Stimulated activated CD8-positive, alpha-beta memory T cell treated with anti-CD3 and anti-CD28 coated beads, Interleukin-7, amount 100 ng/mL, for 1 hour (primary cell): Measurements from ENCODE around the gene NCS1.
A peak's percentile ranks its signal among the peaks of the same experiment; 100 is the strongest.

Experiments used
- DNase-seq, 2 donors: peaks; one replicate each; pipeline ENCODE4 v3.0.0-alpha.2; 2020; ENCODE audit warnings: low read depth in 2 of 2

The NCS1 gene

DNA sequence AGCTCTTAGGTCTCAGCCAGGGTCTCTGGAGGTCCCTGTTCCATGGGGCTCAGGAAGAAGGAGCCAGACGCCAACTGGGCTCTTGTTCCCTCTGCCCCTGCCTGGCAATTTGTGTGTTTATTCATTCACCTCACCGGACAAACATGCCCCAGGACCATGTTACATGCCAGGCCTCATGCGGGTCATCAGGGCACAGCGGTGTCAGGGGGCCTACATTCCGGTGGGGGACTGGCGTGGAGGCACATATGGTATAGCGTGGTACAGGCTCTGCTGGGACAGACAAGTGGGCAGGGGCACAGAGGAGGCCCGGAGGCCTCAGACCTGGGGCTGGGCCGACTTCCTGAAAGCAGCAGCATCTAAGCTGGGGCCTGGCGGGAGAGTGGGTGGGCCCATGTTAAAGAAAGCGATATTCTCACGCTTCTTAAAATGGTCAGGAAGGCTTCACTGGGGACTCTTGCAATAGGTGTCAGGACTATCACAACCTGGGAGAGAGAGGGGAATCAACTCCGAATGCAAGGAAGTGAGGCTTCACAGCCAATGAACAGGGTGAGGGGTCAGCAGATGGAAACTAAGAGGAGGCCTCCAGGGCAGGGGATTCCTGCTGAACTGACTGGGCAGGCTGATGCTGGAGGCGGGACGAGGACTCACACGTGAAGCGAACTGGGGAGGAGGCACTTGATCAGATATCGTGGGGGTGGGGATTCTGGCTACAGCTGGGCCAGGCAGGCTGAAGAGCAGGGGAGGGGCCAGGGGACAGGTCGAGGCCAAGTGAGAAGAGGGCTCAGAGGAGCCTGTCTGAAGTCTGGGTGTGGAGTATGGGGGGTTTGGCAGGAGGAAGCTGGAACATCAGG is 41.9 kb downstream of the NCS1 start:
- no peak for DNase-seq

DNA sequence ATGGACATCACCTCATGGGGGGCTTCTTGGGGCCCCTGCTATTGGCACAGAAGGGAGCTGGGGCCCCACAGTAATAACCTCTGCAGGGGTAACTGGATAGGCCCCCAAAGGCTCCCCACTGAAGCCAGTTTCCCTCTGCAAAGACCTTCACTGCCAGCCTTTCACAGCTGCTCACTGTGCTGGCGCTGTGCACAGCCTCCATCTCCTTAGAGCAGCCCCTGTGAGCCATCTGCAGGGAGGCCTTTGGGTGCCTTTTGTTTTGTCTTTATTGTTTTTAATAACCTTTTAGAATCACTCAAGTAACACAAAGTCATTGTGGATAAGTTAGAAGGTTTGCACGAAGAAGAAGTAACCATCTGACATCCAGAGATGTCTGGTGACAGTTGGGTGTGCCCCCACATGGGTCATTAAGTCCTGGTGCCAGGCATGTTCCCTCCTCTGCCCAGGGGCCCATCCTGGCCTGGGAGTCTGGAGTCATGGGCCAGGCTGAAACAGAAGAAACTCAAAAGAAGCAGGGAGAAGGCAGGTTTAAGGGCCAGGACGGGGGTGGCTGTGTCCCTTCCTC is 42.7 kb downstream of the NCS1 start:
- DNase-seq = no peak

DNA sequence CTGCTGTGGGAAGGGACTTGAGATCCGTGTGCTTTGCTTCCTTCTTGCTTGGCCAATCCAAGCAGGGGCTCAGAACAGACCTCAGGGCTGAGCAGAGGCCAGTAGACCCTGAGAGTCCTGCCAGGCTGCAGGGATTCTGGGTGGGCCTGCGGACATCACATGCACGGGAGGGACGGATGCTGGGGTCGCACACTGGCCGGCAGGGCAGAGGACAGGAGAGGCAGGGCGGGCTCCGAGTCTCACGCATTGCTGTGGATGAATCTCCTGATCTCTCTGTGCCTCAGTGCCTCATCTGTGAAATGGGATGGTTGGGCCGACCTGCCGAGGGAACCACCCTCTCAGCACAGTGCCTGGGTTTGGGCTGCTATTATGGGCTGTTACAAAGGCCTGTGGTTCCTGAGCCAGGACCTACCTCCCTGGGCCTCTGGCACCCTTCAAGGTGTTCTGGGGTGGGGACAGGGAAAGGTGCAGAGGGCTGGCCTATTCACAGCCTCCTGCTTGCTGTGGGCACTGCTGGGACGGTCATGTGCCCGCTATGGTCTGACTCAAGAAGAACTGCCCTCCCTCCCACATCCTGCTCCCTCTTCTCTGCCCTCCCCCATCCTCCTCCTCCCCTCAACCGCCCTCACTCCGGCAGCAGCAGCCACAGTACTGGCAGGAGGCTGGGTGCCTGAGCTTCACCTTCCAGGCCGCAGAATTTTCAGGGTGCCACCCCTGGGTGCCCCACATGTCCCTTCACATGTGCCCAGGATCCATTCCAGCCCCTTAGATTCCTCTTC is 43.3 kb downstream of the NCS1 start:
- no peak for DNase-seq

DNA sequence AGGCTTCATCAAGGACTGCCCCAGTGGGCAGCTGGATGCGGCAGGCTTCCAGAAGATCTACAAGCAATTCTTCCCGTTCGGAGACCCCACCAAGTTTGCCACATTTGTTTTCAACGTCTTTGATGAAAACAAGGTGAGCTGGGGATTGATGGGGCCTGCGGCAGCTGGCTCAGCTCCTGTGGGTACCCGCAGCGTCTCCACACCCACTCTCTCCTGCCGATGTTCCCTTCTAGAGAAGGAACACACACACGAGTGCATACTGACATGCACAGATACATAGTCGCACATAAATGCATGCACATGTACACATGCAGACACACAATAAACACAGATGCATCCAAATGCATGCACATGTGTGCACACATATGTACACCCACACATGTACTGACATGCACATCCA is 45.6 kb downstream of the NCS1 start:
- no peak for DNase-seq

DNA sequence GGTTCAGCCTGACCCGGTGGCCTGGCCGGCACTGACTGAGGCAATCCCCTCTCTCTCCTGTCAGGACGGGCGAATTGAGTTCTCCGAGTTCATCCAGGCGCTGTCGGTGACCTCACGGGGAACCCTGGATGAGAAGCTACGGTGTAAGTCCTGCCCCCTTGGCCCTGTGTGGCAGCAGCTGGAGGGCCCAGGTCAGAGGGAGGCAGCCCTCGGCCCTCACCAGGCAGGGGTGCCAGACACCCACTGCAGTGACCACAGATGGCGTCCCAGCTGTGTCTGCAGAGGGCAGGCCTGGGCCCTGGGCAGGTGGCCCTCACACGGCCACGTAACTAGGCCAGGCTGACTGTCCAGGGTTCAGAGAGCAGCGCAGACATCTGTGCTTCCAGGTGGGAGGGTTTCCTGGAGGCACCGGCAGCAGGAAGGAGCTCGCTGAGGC is 47.5 kb downstream of the NCS1 start:
- DNase-seq = no peak

DNA sequence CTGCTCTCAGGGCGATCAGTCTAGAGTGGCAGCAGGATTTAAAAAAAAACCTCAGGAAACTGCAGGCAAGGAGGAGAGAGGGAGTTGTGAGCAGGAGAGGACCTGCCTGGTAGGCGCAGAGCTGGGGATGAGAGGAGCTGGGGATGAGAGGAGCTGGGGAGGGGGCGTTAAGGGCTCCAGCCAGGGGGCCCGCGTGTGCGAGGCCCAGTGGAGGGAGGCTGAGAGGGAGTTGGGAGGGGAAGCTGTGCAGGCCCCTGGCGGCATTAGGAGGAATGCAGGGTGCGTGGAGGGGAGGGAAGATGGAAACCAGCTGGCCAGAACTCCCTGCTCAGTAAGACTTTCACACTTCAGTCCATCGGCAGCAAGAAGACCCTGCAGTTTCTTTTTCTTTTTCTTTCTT is 48.1 kb downstream of the NCS1 start:
- DNase-seq = no peak

DNA sequence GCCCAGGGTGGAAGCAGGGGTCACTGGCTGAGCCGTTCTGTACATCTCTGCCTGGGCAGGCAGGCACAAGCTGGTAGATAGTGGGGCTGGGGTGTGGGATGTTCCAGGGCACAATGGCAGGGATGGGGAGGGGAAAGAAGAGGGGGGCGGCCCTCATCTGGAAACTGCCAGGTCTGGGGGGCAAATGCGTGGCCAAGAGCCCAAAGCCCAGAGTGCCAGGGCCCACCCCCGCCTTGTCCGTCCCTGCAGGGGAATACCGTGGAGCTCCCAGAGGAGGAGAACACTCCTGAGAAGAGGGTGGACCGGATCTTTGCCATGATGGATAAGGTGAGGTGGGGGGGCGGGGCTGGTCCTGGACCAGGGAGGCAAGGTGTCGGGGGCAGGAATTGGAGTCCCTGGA is 50.6 kb downstream of the NCS1 start:
- no peak for DNase-seq

DNA sequence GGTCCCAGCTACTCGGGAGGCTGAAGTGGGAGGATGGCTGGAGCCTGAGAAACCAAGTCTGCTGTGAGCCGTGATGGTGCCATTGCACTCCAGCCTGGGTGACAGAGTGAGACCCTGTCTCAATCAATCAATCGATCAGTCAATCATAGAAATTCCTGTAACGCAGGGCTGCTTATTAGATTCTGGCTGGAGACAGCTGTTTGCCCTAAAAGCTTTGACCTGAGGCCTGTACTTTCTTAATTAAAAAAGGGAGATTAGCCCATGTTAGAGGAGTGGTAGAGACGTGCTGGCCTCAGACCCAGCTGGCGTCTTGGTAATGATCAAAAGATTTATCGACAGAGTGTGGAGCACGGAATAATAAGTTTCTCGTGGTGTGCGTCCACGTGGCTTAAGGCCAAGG is 52.9 kb downstream of the NCS1 start:
- DNase-seq = no peak

DNA sequence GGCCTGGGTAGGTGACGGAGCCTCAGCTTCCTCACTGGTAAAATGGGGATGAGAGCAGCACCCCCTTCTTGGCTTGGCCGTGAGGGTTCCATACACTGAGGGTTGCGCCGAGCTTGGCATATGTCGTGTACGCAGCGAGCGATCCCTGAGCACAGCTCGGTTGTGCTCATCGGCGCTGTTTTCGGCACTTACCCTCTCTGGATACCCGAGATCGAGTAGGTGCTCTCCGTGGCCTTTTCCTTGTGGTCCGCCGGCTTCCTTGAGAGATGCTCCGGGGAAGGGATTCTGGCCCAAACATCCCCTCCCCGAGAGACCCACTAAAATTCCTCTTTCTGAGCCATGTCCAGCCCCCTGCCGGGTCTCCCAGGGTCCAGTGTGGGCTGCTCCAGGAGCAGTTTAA is 53.4 kb downstream of the NCS1 start:
- no peak for DNase-seq

DNA sequence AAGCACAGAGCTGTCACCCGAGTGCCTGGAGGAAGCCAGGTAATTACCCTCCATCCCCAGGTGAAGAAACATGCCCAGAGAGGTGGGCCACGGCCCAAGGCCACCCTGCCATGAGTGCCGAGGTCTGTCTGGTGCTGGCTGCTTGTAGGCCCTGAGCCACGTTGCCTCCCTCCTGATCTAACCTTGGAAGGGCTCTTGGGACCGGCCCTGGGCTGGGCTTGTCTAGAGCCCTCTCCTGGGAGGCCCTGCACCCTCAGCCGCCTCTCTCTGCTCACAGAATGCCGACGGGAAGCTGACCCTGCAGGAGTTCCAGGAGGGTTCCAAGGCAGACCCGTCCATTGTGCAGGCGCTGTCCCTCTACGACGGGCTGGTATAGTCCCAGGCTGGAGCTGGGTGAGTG is 53.9 kb downstream of the NCS1 start:
- no peak for DNase-seq

DNA sequence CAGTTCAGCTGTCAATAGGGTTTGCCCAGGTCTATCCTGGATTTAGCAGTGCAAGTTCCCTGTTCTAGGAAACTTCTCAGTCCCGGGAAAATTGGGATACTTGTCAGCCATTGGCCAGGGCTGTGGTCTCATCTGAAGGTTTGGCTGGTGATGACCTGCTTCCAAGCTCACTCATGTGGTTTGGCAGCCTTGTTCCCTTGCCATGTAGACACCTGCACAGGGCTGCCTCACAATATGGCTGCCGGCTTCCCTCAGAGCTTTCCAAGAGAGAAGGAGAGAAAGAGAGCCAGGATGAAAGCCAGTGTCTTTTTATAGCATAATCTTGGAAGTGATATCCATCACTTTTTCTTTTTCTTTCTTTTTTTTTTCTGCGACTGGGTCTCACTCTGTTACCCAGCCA is 55.6 kb downstream of the NCS1 start:
- DNase-seq = no peak

DNA sequence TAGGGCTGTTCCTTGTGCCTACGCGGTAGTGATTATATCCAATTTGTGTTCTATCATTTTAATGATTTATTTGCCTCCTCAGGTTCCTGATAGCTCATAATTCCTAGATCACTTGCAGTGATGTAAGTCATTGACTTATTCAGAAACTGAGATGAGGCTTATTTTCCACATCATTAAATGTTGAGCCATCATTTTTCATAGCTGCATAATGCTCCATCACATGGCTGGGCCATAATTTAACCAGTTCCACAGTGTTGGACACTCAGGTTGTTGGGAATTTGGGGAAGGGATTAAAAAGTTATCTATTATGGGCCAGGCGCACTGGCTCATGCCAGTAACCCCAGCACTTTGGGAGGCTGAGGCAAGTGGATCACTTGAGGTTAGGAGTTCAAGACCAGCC is 57.6 kb downstream of the NCS1 start:
- no peak for DNase-seq

DNA sequence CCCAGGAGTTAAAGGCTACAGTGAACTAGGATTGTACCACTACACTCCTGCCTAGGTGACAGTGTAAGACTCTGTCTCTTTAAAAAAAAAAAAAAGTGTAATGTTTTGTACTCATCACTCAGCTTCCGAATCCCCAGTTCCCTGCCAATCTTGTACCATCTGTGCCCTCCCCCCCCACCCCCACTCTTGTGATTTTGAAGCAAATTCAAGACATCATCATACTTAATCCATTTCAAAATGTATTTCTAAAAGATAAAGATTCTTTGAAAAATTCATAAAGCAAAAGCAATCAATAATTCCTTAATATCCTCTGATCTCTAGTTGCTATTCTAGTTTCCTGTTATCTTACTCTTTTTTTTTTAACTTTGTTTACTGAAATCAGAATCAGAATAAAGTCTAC is 58.4 kb downstream of the NCS1 start:
- no peak for DNase-seq

DNA sequence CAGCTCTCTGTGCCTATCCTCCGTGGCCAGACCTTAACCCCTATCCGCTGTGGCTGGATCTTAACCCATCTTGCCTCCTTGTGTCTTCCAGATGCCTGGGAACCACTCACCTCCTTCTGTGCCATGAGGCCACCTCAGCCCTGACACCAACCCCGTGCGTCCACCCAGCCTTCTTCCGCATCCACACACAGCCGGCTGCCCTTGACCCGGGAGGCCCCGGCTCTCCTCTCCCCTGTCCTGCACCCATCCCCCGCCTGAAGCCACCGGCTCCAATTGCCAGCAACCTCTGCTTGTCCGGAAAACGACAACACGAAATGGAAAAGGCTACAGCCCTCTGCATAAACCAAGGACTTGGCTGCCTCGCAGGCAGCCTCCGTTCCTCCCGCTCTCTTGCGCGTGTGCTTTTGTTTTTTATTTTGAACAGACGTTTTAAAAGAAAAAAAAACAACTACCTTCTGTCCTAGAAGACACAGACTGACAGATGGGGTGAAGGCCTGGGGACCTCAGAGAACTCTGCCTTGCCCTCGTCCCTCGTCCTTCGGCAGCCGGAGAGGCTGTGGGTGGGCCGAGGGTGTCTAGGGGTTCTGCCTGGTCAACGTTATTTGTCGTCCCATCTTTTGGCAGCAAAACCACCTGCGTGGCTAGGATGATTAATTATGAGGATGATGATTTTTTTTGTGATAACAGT is 60.8 kb downstream of the NCS1 start:
- no peak for DNase-seq

DNA sequence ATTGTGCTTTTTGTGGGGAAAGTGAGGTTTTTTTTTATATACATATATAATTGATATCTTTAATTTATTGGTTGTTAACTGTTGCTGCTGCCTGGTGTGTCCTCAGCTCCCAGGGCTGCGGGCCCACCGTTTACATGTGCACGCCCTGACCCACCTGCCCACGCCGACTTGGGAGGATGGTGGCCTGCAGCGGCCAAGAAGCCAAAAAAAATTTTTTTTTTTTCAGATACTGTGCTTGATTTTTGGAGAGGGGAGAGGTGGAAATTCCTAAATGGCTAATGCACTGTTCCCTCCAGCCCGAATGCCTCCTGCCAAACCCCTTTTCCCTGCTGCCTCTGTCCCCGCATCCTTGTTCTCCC is 61.4 kb downstream of the NCS1 start:
- DNase-seq = no peak

DNA sequence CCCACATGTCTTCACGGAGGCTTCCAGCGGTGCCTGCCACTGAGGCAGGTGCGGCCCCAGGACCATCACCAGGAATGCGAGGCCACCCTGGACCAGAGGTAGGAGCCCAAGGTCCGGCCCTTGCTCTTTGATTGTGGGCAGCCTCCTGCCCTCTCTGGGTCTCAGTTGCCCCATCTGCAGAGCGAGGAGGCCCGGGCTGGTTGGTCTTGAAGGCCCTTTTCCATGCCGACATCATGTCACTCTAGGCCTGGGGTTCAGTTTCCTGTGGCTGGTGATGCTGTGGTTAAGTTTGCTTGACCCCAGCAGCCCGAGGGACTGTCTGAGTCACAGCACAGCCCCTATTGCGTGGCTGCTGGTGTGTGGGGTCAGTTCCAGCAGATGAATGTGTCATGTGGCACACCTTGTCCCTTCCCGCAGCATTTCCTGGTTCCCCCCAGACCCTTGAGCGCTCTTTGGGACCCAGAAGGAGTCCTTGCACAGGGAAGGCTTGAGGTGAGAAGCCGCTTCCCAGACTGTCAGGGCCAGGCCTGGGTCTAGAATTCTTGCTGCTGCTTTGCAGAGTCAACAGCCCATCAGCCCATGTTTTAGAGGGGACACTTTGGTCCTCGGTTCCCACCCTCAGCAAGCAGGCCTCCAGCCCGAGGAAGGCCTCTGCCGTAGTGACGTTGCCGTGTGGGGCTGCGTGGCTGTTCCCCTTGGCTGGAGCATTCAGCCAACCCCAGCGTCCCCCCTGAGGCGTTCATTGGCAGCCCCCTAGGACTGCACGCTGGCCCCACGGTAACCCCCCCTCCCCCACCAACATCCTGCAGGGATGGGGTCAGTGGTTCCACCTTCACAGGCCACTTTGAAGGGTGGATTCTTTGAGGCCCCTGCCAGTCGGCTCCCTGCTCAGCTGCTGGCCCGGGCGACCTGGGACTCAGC is 62.4 kb downstream of the NCS1 start:
- no peak for DNase-seq

DNA sequence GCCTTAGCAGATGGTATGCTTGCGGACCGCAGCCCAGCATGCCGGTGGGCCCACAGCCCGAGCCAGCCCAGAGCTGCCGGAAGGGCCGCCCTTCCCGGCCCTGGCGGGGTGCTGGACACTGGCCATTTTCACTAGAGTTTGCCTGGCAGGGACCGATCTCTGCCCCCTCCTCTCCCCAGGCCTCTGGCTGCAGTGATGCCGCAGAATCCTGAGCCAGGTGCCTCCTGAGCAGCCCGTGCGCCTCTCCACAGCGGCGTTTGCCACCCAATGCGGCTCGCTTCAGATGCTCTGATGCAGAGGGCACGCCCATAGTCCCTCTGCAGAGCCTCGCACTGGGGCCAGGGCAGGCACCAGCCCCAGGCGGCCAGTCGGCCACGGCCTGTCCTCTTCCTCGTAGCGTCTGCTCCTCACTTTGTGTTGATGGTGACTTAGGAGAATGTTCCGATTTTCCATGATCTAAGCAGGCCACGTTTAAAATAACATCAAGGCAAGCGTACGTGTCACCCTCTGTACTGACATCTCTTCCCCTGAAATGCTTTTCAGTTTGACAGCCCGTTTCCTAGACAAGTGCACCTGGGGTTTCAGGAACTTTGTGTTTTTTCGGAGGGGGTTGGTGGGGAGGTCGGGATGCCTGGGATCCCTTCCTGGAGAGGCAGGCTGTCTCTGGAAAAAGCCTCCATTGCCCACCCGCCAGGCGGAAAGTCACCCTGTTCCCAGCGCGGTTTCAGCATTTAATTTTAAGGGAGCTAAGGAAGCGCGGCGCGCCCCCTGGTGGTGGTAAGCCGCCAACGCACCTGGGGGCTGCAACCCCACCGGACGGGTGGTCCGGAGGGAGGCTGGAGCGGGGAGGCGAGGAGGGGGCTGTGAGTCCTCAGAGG is 63.6 kb downstream of the NCS1 start:
- DNase-seq = peak; percentile 43 to 61

DNA sequence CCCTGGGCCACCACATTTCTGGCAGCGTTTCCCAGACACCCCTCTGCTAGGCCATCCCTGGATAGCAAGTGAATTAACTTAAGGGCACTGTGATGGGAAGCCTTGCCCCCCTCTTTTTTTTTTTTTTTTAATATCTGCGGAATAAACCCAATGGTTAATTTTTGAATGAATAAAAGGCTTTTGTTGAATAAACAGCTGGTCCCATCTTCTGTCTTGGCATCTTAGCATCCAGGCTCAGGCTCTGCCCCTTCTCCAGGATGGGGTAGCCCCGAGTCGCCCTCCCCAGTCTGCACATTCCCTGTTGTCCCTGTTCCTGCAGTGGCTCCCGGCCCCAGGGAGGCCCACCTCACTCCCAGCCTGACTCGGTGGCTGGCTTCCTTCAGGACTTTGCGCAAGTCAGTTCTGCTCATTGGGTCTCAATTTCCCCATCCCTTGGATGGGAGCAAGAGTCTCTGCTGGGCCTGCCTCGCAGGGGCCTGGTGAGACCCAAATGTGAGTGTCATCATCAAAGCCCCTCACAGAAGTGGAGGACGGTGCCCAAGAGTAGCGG is 64.3 kb downstream of the NCS1 start:
- DNase-seq = no peak

DNA sequence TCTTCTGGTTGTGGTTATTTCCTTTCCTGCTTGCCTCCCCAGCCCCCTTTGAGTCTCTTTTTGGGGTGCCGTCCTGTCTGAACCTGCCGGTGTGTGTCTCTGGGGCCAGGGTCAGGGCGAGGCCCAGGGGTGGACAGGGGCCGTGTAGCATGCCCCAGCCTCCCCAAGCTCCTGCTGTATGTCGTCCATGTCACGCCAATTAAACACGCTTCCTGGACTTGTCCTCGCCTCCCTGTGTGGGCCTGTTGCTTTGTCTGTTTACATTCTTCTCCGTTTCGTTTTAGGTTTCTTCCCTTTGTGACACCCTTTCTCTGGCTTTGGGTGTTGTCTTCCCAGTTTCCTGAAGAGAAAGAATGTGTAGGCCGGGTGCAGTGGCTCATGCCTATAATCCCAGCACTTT is 64.9 kb downstream of the NCS1 start:
- DNase-seq = no peak
